Loucy (cell line): ENCODE data around the gene DGUOK.

ENCODE experiments used
- CTCF ChIP-seq: fragments of 200-600 bp; sonication (generic); conservative IDR thresholded peaks from 2 replicates; pipeline ENCODE4 v1.5.1; 2014; ENCODE audit warnings: mild to moderate bottlenecking, antibody characterized with exemption, low read length
- EZH2phosphoT487 ChIP-seq: fragments of 200-600 bp; IDR thresholded peaks from 2 replicates; pipeline ENCODE4 v1.6.1; 2018; ENCODE audit warnings: antibody characterized with exemption, mild to moderate bottlenecking, moderate library complexity, borderline replicate concordance

GRCh38 chr2:73995810-73996209 is 69.1 kb downstream of the DGUOK start:
- peak; percentile 61 for TF ChIP-seq CTCF
- TF ChIP-seq EZH2phosphoT487, result no peak
